DND-41 (cell line): Measurements from ENCODE around the gene NTSR1.

Source experiments
- CTCF ChIP-seq: IDR thresholded peaks from 2 replicates; pipeline ENCODE4 v1.5.1; 2012; ENCODE audit warnings: borderline replicate concordance, low read length, moderate library complexity, mild to moderate bottlenecking; ENCODE audit not compliant: poor library complexity, severe bottlenecking; ENCODE audit errors: extremely low read depth
- EZH2 ChIP-seq: IDR thresholded peaks from 3 replicates; pipeline ENCODE4 v1.6.1; 2012; ENCODE audit warnings: borderline replicate concordance, low read depth, mild to moderate bottlenecking, moderate library complexity, low read length, inconsistent platforms; ENCODE audit not compliant: severe bottlenecking

GRCh38 chr20:62774762-62775161 is 66.1 kb downstream of the NTSR1 start:
- TF ChIP-seq CTCF: no peak
- TF ChIP-seq EZH2: no peak
